ENCODE results near the gene ZFR2.

Gene ZFR2

GRCh38 chr19:3837332-3837731 is 31.5 kb downstream of the ZFR2 start:
- H3K27ac Mint-ChIP-seq, result no peak overlapping the region
- no peaks in the 10 kb centered on the region for H3K36me3 Mint-ChIP-seq
- no peak for ATAC-seq (replicated peaks)
- no peak for DNase-seq
- H3K9me3 Mint-ChIP-seq, result no peaks in the 10 kb centered on the region
- no peak overlapping the region for H3K4me3 Mint-ChIP-seq
- H3K27me3 Mint-ChIP-seq, result peaks cover 5 to 11% of the 10 kb centered on the region in 2 donors
- no peaks in the 10 kb centered on the region for H3K4me1 Mint-ChIP-seq

- H3K4me3 Mint-ChIP-seq, result no peak overlapping the region
- no peak for ATAC-seq (replicated peaks)
Measured at GRCh38 chr19:3836887-3837286, 32.0 kb downstream of the ZFR2 start.

GRCh38 chr19:3835055-3835435 is 33.8 kb downstream of the ZFR2 start:
- DNase-seq (no peak), ATAC-seq (replicated peaks) (no peak)
- H3K36me3 Mint-ChIP-seq, result no peaks in the 10 kb centered on the region
- H3K4me3 Mint-ChIP-seq, result no peak overlapping the region
- H3K4me1 Mint-ChIP-seq, result no peaks in the 10 kb centered on the region
- H3K27ac Mint-ChIP-seq, result no peak overlapping the region
- H3K9me3 Mint-ChIP-seq, result no peaks in the 10 kb centered on the region
- peaks cover 5 to 11% of the 10 kb centered on the region in 2 donors for H3K27me3 Mint-ChIP-seq

More at GRCh38 chr19:3836887-3837286, 32.0 kb downstream of the ZFR2 start:
- Mint-ChIP-seq H3K27ac (no peak overlapping the region), H3K36me3 (no peaks in the 10 kb centered on the region), H3K9me3 (no peaks in the 10 kb centered on the region), H3K27me3 (peaks cover 5 to 11% of the 10 kb centered on the region in 2 donors), H3K4me1 (no peaks in the 10 kb centered on the region)
- no peak for DNase-seq

GRCh38 chr19:3834349-3835054 is 34.3 kb downstream of the ZFR2 start:
- ATAC-seq (replicated peaks) (no peak), DNase-seq (no peak)
- Mint-ChIP-seq H3K27me3 (peaks cover 5 to 11% of the 10 kb centered on the region in 2 donors), H3K4me3 (no peak overlapping the region), H3K36me3 (no peaks in the 10 kb centered on the region), H3K9me3 (no peaks in the 10 kb centered on the region), H3K4me1 (no peaks in the 10 kb centered on the region), H3K27ac (no peak overlapping the region)

GRCh38 chr19:3833578-3834348 is 35.1 kb downstream of the ZFR2 start:
- Mint-ChIP-seq H3K27me3 (peaks cover 8 to 11% of the 10 kb centered on the region in 2 donors), H3K36me3 (no peaks in the 10 kb centered on the region), H3K27ac (no peak overlapping the region), H3K4me3 (no peak overlapping the region), H3K9me3 (no peaks in the 10 kb centered on the region), H3K4me1 (no peaks in the 10 kb centered on the region)
- ATAC-seq (replicated peaks) (no peak), DNase-seq (no peak)

- Mint-ChIP-seq H3K4me1 (no peaks in the 10 kb centered on the region), H3K36me3 (no peaks in the 10 kb centered on the region), H3K4me3 (no peak overlapping the region), H3K9me3 (no peaks in the 10 kb centered on the region), H3K27ac (no peak overlapping the region), H3K27me3 (peaks cover 4 to 11% of the 10 kb centered on the region in 2 donors)
- DNase-seq (no peak), ATAC-seq (replicated peaks) (no peak)
Measured at GRCh38 chr19:3832001-3832400, 36.8 kb downstream of the ZFR2 start.

GRCh38 chr19:3831601-3832000 is 37.2 kb downstream of the ZFR2 start:
- Mint-ChIP-seq H3K36me3 (no peaks in the 10 kb centered on the region), H3K27me3 (peaks cover 4 to 11% of the 10 kb centered on the region in 2 donors), H3K4me1 (no peaks in the 10 kb centered on the region), H3K27ac (no peak overlapping the region), H3K9me3 (no peaks in the 10 kb centered on the region), H3K4me3 (no peak overlapping the region)
- DNase-seq (no peak), ATAC-seq (replicated peaks) (no peak)

GRCh38 chr19:3830621-3831589 is 37.9 kb downstream of the ZFR2 start:
- ATAC-seq (replicated peaks) (no peak), DNase-seq (no peak)
- Mint-ChIP-seq H3K9me3 (no peaks in the 10 kb centered on the region), H3K36me3 (no peaks in the 10 kb centered on the region), H3K4me3 (no peak overlapping the region), H3K4me1 (no peaks in the 10 kb centered on the region), H3K27ac (no peak overlapping the region), H3K27me3 (peaks cover 4 to 11% of the 10 kb centered on the region in 2 donors)

GRCh38 chr19:3827306-3827705 is 41.5 kb downstream of the ZFR2 start:
- DNase-seq (no peak), ATAC-seq (replicated peaks) (no peak)
- Mint-ChIP-seq H3K9me3 (no peaks in the 10 kb centered on the region), H3K4me1 (peaks cover 0 to 5% of the 10 kb centered on the region in 2 donors), H3K4me3 (no peak overlapping the region), H3K27me3 (peaks cover 4 to 6% of the 10 kb centered on the region in 2 donors), H3K27ac (no peak overlapping the region), H3K36me3 (no peaks in the 10 kb centered on the region)

GRCh38 chr19:3826163-3826562 is 42.7 kb downstream of the ZFR2 start:
- DNase-seq (no peak), ATAC-seq (replicated peaks) (no peak)
- Mint-ChIP-seq H3K27ac (no peak overlapping the region), H3K4me1 (peaks cover 11 to 13% of the 10 kb centered on the region in 2 donors), H3K36me3 (no peaks in the 10 kb centered on the region), H3K9me3 (no peaks in the 10 kb centered on the region), H3K4me3 (no peak overlapping the region), H3K27me3 (peaks cover 4 to 6% of the 10 kb centered on the region in 2 donors)

GRCh38 chr19:3825286-3825956 is 43.4 kb downstream of the ZFR2 start:
- no peak overlapping the region for H3K4me3 Mint-ChIP-seq
- no peaks in the 10 kb centered on the region for H3K9me3 Mint-ChIP-seq
- no peaks in the 10 kb centered on the region for H3K36me3 Mint-ChIP-seq
- DNase-seq (no peak), ATAC-seq (replicated peaks) (no peak)
- H3K27ac Mint-ChIP-seq, result no peak overlapping the region
- H3K27me3 Mint-ChIP-seq, result peaks cover 4 to 6% of the 10 kb centered on the region in 2 donors
- H3K4me1 Mint-ChIP-seq, result peaks cover 14 to 15% of the 10 kb centered on the region in 2 donors

GRCh38 chr19:3823350-3823713 is 45.5 kb downstream of the ZFR2 start:
- DNase-seq (no peak), ATAC-seq (replicated peaks) (no peak)
- H3K27ac Mint-ChIP-seq, result no peak overlapping the region
- H3K4me1 Mint-ChIP-seq, result peaks cover 18 to 36% of the 10 kb centered on the region in 2 donors
- H3K36me3 Mint-ChIP-seq, result no peaks in the 10 kb centered on the region
- H3K27me3 Mint-ChIP-seq, result peaks cover 0 to 6% of the 10 kb centered on the region in 2 donors
- H3K4me3 Mint-ChIP-seq, result no peak overlapping the region
- H3K9me3 Mint-ChIP-seq, result no peaks in the 10 kb centered on the region

GRCh38 chr19:3822683-3823349 is 46.0 kb downstream of the ZFR2 start:
- Mint-ChIP-seq H3K27ac (no peak overlapping the region), H3K36me3 (no peaks in the 10 kb centered on the region), H3K9me3 (no peaks in the 10 kb centered on the region), H3K4me1 (peaks cover 23 to 41% of the 10 kb centered on the region in 2 donors), H3K27me3 (peaks cover 0 to 6% of the 10 kb centered on the region in 2 donors), H3K4me3 (no peak overlapping the region)
- no peak for DNase-seq
- no peak for ATAC-seq (replicated peaks)

Measured in stimulated activated naive B cell treated with anti-CD40 and anti-IgM and Interleukin-4, amounts not matched to agents 10 μg/mL and 1 μg/mL and 100 μg/mL, for 72 hours (primary cell).